ENCODE data around the gene SPNS1. TPM values are rescaled to one million over a fixed set of nuclear protein-coding genes. Genes with fewer than 3 reads are reported as not detected.

The SPNS1 gene
- total RNA-seq (ENCODE audit: low replicate concordance) = 26.1 and 29.7 TPM in 2 replicates

GRCh38 chr16:28974437-28975157 is at the start of gene SPNS1:
TSS of gene SPNS1 (plus strand) at chr16:28974778. CDS start at chr16:28975152, 374 bp downstream.

DNA sequence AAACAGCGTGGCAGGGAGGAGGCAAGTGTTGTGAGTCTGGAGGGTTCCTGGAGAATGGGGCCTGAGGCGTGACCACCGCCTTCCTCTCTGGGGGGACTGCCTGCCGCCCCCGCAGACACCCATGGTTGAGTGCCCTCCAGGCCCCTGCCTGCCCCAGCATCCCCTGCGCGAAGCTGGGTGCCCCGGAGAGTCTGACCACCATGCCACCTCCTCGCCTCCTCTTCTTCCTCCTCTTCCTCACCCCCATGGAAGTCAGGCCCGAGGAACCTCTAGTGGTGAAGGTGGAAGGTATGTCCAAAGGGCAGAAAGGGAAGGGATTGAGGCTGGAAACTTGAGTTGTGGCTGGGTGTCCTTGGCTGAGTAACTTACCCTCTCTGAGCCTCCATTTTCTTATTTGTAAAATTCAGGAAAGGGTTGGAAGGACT is 42.8 kb upstream of the SPNS1 start, which contains the start of gene CD19:
Gene CD19, plus strand, starts transcription at position 171 of the 425 bp plus-strand sequence. Its CDS starts 30 bp downstream, at position 201.

DNA sequence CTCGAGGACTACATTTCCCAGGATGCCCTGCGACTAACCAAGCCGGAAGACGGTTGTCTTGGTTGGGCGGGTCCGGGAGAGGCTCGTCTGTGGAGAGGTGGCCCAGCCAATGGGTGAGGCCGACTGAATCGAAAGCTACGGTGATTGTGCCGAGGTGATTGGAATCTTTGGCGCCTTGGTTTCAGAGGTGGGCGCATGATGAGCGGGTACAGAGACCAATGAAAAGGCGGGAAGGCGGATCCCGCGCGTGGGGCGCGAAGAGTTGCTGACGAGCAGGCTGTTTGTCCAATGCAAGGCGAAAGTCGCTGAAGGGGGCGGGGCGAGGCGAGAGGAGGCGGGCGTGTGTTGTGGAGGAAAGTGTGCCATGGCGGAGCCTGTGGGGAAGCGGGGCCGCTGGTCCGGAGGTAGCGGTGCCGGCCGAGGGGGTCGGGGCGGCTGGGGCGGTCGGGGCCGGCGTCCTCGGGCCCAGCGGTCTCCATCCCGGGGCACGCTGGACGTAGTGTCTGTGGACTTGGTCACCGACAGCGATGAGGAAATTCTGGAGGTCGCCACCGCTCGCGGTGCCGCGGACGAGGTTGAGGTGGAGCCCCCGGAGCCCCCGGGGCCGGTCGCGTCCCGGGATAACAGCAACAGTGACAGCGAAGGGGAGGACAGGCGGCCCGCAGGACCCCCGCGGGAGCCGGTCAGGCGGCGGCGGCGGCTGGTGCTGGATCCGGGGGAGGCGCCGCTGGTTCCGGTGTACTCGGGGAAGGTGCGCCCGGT is 23.7 kb upstream of the SPNS1 start, which contains the start of gene NFATC2IP:
Gene NFATC2IP, plus strand, starts transcription at position 290 of the 762 bp plus-strand sequence. Its CDS starts 75 bp downstream, at position 365.

DNA sequence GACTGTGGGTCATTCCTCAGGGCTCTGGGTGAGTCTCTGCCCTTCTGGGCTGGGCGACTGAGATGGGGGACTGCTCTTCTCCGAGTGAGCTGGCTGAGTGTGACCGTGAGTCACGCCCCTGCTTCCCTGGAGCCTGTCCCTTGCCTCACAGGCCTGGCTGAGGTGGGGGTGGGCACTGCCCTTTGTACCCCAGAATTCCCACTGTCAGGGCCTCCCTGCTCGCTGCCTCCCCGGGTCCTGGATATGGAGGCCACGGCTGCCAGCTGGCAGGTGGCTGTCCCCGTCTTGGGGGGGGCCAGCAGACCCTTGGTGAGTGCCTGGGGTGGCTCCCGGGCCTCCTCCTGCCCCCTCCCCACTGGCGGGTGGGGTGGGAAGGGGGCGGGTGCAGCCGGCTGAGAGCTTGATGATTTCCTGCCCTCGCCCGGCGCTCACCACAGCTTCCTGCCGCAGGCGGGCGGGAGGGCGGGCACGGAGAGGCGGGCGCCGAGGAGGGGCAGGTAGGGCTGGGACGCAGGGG is 10.1 kb downstream of the SPNS1 start, which contains the start of gene LAT:
Gene LAT, plus strand, starts transcription at position 434 of the 517 bp plus-strand sequence. CDS start 366 bp downstream, outside the sequence.

Other genes starting within 250 kb of the SPNS1 start
- gene NPIPB9, start 223.0 kb upstream of the SPNS1 start, total RNA-seq (ENCODE audit: low replicate concordance) = 0.35 and 0.90 TPM in 2 replicates
- gene ATXN2L, start 151.8 kb upstream of the SPNS1 start, total RNA-seq (ENCODE audit: low replicate concordance) = 23.2 and 31.5 TPM in 2 replicates
- gene TUFM, start 128.4 kb upstream of the SPNS1 start, total RNA-seq (ENCODE audit: low replicate concordance) = 99.7 and 139 TPM in 2 replicates
- 8.9 and 9.0 TPM in 2 replicates for gene SH2B1, start 110.9 kb upstream of the SPNS1 start, total RNA-seq (ENCODE audit: low replicate concordance)
- 0.08 and 0.23 TPM in 2 replicates for gene ATP2A1, start 96.3 kb upstream of the SPNS1 start, total RNA-seq (ENCODE audit: low replicate concordance)
- gene RABEP2, start 49.5 kb upstream of the SPNS1 start, total RNA-seq (ENCODE audit: low replicate concordance) = 24.8 and 25.3 TPM in 2 replicates
- gene CD19, start 42.8 kb upstream of the SPNS1 start, total RNA-seq (ENCODE audit: low replicate concordance) = not detected in 2 replicates
- gene NFATC2IP, start 23.8 kb upstream of the SPNS1 start, total RNA-seq (ENCODE audit: low replicate concordance) = 8.8 and 10.5 TPM in 2 replicates
- 0.23 and 0.47 TPM in 2 replicates for gene LAT, start 10.3 kb downstream of the SPNS1 start, total RNA-seq (ENCODE audit: low replicate concordance)

Data from smooth muscle cell of the coronary artery (primary cell).